LNCAP (cell line): ENCODE data around the gene ABI2.

ENCODE experiments used
- CTCF ChIP-seq: fragments of 450-650 bp; IDR thresholded peaks from 2 replicates; pipeline ENCODE4 v1.5.1; 2017; ENCODE audit warnings: mild to moderate bottlenecking

The ABI2 gene

GRCh38 chr2:203326356-203326755 lies 1.8 kb upstream of the ABI2 start:
- no peak for TF ChIP-seq CTCF

- TF ChIP-seq CTCF, result no peak
Measured at GRCh38 chr2:203327582-203327900, 653 bp upstream of the ABI2 start.

GRCh38 chr2:203328760-203329540 lies 756 bp downstream of the ABI2 start:
- no peak for TF ChIP-seq CTCF

- no peak for TF ChIP-seq CTCF
Measured at GRCh38 chr2:203330434-203330833, 2.2 kb downstream of the ABI2 start.

GRCh38 chr2:203338322-203338721 lies 10.1 kb downstream of the ABI2 start:
- no peak for TF ChIP-seq CTCF

GRCh38 chr2:203340791-203341487 lies 12.7 kb downstream of the ABI2 start:
- no peak for TF ChIP-seq CTCF

GRCh38 chr2:203341741-203342310 lies 13.6 kb downstream of the ABI2 start:
- TF ChIP-seq CTCF, result no peak
